Activated T-cell treated with anti-CD3 and anti-CD28 coated beads for 24 hours (primary cell): Measurements from ENCODE around the gene NR5A1.

Experiments used
- DNase-seq: peaks from one replicate; pipeline ENCODE4 v3.0.0-alpha.2; 2020; ENCODE audit warnings: low read depth

The NR5A1 gene

GRCh38 chr9:124440786-124441185 lies 66.4 kb downstream of the NR5A1 start:
- no peak for DNase-seq

- no peak for DNase-seq
These were observed 67.4 kb downstream of the NR5A1 start for GRCh38 chr9:124439686-124440243.

GRCh38 chr9:124439086-124439485 lies 68.1 kb downstream of the NR5A1 start:
- no peak for DNase-seq

- no peak for DNase-seq
These were observed 69.1 kb downstream of the NR5A1 start for GRCh38 chr9:124438091-124438490.

- DNase-seq = no peak
These were observed 70.1 kb downstream of the NR5A1 start for GRCh38 chr9:124437086-124437485.

- DNase-seq = no peak
These were observed 70.9 kb downstream of the NR5A1 start for GRCh38 chr9:124436320-124436719.
